Activated CD4-positive, alpha-beta T cell treated with anti-CD3 and anti-CD28 coated beads, Interleukin-2, Interleukin-4, amounts not matched to agents 100 ng/mL and 50 ng/mL, durations not matched to agents 16 hours and 8 hours (primary cell): ENCODE results near the gene SCUBE3.

Experiments
- DNase-seq: peaks from one replicate; pipeline ENCODE4 v3.0.0-alpha.2; 2020; ENCODE audit warnings: low spot score

The SCUBE3 gene

DNA sequence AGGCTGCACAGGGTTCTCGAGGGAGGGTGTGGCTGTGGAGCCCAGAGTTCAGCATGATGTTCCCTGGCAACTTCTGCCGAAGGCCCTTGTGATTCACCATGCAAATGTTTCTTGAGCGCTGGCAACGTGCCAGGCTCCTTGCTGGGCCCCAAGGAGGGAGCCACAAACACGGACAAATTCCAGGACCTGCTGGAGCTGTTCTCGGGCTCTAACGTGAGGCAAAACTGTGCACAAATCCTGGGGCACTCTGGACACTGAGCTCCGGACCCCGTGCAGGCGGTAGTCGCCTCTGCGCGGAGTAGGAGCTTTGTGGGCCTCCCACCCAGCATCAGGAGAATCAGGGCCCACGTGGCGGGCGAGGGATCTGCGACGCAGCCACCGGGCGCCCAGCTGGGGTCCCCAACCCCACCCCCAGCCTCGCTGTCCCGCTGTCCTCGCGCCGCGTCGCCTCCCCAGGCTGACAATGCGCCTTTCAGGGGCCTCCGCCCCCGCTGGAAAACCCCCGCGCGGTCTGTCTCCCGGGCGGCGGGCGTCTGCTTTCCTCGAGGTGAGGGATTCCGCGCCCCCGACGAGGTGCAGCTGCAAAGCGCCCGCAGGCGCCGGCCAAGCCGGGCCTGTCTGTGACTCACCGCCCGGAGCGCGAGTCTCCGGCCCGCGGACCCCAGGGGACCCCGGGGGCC is 31.7 kb upstream of the SCUBE3 start:
- no peak for DNase-seq

DNA sequence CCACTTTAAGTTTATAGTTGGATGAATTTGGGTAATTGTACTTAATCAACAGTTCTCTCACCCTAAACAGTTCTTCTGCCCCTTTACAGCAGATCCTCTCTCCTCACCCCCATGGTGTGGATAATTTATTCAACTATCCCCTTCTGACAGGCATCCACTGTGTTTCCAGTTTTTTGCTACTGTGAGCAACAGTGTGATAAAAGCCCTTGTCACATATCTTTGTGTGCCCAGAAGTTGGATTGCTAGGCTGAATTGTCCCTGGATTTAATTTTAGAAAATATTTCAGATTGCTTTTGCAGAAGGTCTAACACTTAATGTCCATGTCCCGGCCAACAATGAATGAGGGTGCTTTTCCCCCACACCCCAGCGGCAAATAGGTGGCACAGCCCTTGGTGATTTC is 30.5 kb upstream of the SCUBE3 start:
- DNase-seq = no peak

DNA sequence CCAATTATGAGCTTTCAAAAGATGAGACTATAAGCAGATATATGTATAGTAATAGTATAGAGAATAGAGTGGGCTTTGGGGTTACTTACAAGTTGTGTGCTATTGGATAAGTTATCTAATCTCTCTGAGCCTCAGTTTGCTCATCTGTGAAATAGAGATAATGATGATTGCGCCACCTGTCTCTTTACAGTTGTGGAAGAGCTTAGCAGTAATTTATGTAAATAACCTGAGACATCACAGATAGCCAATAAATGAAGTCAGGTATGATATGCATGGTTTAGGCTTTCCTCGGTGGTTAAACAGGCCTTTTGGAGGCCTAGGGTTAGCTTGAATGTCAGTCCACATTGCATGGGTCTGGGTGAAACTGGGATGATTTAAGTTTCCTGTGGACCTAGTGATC is 29.8 kb upstream of the SCUBE3 start:
- DNase-seq = no peak

DNA sequence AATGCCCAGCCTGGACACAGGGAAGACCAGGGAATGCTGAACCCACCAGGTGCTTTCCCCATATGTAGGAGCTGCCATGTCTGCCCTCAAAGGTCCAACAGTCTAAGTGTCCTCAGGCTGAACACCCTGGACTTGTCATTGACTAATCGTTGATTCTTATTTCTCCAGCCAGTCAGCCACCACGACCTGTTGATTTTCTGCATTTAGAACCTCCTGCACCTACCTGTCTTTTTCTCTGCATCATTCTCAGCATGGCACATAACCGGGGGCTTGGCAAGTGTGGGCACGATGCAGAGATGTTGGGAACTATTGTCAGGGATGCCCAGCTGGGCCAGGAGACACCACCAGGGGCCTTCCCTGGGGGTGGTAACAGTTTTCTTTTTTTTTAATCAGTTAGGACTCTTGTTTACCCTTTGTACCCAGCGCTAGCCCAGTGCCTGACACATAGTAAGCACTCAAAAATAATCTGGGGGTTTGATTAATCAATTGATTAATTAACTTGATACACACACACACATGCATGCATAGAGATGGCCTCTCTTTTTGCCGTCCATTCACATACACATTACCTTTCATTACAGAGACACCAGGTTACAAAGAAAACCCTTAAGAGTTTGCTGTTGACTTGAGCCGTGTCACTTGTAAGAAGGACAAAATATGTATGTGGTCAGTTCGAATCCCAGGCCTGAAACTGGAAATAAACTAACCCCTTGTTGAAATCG is 29.0 kb upstream of the SCUBE3 start:
- DNase-seq = no peak

GRCh38 chr6:35185302-35185681 is 28.5 kb upstream of the SCUBE3 start:
- no peak for DNase-seq

- no peak for DNase-seq
Observed at GRCh38 chr6:35185971-35186370, 27.8 kb upstream of the SCUBE3 start.

DNA sequence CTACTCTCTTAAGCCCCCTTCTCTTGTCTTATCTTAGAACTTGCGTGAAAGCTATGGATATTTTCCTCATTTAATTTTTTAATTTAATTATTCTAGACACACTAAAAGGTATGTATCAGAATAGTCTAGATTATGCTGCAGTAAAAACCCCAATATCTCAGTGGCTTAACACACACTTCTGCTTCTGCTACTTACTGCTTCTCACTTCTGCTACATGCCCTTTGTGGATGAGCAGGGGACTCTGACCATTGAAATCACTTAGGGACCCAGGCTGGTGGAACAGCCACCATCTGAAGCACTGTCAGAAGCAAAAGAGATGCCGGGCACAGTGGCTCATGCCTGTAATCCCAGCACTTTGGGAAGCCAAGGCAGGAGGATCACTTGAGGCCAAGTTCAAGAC is 27.2 kb upstream of the SCUBE3 start:
- DNase-seq = no peak

DNA sequence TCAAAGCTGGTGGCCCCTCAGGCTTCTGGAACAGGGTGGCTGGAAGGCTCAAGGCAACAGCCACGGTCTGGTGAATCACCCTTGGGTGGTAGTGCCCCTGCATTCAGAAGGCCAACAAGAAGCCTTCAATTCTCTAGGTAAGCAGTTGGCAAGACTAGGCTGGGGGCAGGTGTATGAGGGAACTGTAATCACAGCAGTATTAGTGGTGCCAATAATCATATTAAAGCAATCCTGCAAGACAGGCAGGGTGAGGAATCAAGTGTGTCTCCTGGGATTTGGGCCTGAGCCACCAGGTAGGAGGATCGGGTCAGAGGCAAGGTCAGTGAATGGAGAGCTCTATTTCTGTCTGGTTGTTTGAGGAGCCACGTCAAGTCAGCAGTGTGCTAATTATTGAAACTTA is 24.9 kb upstream of the SCUBE3 start:
- no peak for DNase-seq

GRCh38 chr6:35190306-35190705 is 23.4 kb upstream of the SCUBE3 start:
- no peak for DNase-seq

- DNase-seq = no peak
Observed at GRCh38 chr6:35191889-35192288, 21.9 kb upstream of the SCUBE3 start.

DNA sequence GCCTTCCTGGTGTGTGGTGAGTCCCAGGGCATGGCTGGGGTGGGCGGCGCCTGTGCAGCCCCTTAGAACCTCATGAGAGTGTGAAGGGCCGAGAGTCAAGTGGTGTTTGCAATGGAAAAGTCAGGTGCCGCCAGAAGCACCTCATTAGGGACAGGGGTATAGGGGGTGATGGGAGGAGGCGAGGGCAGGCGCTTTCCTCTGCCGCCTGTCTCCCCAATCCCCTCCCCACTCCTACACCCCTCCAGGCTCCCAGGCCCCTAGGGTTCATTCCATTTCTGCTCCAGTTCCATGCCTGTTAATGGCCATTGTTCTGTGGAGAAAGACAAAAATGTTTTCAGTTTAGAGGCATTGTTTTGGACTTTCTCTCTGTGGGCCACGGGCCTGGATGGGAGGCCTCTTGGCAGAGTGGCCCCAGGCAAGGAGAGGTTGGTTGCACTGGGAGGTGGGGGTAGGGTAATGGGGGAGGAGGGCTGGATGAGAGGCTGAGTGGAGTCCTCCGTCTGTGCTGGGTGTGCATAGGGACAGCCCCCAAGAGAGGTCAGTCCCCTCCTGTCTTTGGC is 21.4 kb upstream of the SCUBE3 start:
- DNase-seq = no peak

GRCh38 chr6:35194390-35194789 is 19.4 kb upstream of the SCUBE3 start:
- no peak for DNase-seq

DNA sequence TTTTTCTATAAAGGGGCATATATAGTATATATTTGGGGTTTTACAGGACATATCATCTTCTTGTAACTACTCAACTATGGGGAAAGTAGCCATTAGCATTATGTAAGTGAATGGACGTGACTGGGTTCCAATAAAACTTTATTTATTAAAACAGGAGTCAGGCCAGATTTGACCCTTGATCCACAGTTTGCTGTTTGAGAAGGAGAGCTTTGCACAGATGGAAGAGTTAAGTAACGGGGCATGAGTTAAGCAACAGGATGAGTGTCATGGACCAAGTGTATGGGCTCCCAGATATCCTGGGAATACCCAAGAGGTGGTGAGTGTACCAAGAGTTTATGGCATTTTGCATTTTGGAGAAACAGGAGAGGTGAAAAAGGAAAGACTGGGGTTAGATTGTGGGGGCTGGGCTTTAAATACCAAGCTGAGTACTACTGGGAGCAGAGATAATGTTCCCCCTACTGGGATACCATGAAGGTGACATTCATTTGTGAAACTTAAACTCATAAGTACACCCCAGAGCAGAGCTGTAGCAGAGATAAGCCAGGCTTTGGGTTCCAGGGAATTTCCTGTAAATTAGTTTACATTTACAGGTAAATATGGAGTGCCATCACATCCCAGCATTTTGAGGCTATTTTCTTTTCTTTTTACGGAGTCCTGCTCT is 18.5 kb upstream of the SCUBE3 start:
- DNase-seq = no peak

- DNase-seq = no peak
Observed at GRCh38 chr6:35197196-35197595, 16.6 kb upstream of the SCUBE3 start.

DNA sequence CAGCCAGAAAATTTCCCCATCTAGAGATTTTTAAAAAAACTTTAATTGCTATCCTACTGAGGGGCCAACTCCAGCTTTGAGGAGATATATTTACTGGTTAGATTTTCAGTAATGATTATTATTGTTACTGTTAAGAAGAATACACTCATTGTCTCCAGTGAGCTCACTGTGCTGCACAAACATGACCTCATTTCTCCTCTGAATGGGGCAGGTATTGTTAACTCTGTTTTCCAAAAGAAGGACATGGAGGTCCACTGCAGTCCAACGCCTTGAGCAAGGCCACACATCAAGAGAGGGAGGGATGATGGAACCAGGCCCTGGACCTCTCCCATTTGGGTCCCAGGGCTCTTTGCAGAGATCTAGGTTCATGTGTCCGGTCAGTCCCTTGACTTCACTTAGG is 13.9 kb upstream of the SCUBE3 start:
- DNase-seq = no peak

- no peak for DNase-seq
Observed at GRCh38 chr6:35202066-35202546, 11.7 kb upstream of the SCUBE3 start.

- DNase-seq = no peak
Observed at GRCh38 chr6:35203152-35203670, 10.5 kb upstream of the SCUBE3 start.

DNA sequence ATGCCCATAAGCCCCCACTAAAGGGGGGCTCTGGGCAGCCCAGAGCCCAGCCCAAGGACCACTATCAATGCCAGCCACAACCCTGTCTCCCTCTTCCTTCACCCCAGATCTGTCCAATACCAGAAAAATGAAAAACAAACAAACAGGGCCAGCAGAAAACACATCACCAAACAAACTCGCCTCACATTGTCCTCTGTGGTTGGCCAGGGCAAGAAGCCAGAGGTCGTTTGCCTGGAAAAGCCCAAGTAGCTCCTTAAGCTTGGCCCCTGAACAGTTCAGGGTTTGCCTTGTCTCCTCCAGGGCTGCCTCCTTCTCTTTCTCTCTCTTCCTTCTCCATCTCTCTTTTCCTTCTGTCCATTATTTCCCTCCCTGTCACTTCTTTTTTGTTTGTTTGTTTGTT is 10.1 kb upstream of the SCUBE3 start:
- DNase-seq = no peak

DNA sequence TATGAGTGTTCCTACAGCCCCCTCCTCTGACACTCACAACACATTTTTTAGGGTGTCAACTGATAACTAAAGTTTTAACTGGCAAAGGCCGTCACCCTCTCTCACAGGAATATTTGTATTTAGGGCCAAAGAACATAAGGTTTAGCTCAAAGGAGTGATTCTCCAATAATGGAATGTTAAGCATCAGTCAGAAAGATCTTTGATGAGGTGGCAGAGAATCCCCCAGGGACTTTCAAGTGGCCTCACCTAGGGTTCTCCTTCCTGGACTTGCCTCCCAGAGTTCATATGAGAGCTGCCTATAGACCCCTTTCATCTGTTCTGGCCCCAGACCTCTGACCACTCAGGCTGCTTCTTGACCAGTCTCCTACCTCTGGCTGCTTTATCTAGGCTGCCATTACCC is 7.4 kb upstream of the SCUBE3 start:
- no peak for DNase-seq

GRCh38 chr6:35208419-35208818 is 5.3 kb upstream of the SCUBE3 start:
- no peak for DNase-seq

DNA sequence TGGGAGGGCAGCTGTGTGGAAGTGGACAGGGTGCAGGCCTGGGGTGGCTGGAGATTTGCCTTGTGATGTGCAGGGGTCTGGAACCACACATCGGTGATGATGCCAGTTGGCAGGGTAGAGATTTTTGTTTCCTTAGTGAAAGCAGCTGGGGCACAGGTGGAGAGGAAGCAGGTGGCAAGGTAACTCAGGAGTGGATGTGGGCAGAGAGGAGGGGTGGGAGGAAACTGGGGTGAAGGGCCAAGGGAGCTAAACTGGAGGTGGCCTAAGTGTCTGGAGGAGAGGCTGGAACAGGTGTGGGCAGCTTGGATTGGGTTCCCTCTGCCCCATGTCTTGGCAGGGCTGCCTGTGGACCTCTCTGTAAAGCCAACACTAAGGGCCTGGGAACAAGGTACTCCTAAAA is 4.7 kb upstream of the SCUBE3 start:
- no peak for DNase-seq

GRCh38 chr6:35209622-35210247 is 4.0 kb upstream of the SCUBE3 start:
- no peak for DNase-seq
